Activated naive CD8-positive, alpha-beta T cell (primary cell): Measurements from ENCODE around the gene ZSWIM8.
A peak's percentile ranks its signal among the peaks of the same experiment; 100 is the strongest.

ENCODE experiments used
- H3K27ac Mint-ChIP-seq: one replicate; pipeline ENCODE4 v1.8.0; 2021; ENCODE audit warnings: mixed read lengths
- H3K27me3 Mint-ChIP-seq: one replicate; pipeline ENCODE4 v1.8.0; 2021; ENCODE audit warnings: mixed read lengths
- H3K36me3 Mint-ChIP-seq: one replicate; pipeline ENCODE4 v1.8.0; 2021; ENCODE audit warnings: mixed read lengths
- H3K4me1 Mint-ChIP-seq: one replicate; pipeline ENCODE4 v1.8.0; 2021; ENCODE audit warnings: low read depth, mixed read lengths
- H3K4me3 Mint-ChIP-seq: one replicate; pipeline ENCODE4 v1.8.0; 2021; ENCODE audit warnings: mild to moderate bottlenecking, mixed read lengths
- H3K9me3 Mint-ChIP-seq: one replicate; pipeline ENCODE4 v1.8.0; 2021; ENCODE audit warnings: low read depth, mixed read lengths

Gene ZSWIM8

DNA sequence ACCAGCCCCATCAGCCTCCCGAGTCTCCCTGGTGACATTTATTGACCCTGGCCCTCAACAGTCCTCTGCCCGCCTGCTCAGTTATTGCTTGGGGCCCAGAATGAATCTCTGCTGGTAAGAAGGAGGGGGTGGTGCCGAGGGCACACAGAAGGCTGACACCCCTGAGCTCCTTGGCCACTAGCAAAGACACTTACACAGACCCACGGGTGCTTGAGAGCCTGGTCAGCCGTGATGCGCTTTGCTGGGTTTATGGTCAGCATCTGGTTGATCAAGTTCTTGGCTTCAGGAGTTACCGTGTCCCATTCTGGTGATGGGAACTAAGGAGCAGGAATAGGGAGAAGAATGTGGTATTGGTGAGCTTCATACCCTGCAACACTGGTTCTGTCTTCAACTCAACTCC lies 61.6 kb downstream of the ZSWIM8 start:
- Mint-ChIP-seq H3K9me3 (no peaks in the 10 kb centered on the region), H3K4me1 (peaks cover 9% of the 10 kb centered on the region), H3K36me3 (peaks cover 10% of the 10 kb centered on the region), H3K4me3 (no peak overlapping the region), H3K27me3 (no peaks in the 10 kb centered on the region), H3K27ac (no peak overlapping the region)

DNA sequence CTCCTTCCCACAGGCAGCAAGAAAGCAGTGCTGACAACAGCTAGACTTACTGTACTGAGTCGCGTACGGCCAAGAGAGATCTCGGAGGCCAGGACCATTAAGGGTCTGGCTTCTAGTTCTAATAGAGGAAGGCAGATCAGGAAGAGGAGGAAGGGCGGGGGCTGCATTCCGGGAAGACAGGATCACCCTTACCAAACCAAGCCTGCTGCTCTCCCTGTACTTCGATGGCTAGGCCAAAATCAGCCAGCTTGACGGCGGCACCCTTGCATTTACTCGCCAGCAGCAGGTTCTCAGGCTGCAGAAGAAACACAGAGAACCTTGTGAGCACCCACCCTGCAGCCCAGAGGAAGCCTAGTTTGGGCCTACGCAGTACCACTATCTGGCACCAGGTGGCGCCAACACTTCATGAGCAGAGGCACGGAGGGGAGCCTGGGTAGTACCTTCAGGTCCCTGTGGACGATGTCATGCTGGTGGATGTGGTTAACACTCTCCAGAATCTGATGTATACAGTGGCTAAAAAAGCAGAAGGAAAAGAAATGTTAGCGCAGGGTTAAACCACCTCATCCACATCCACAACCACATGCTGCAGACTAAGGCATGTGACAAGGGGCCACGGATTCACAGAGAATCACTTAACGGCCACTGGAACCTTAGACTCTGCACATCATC lies 63.5 kb downstream of the ZSWIM8 start:
- H3K36me3 Mint-ChIP-seq = peaks cover 6% of the 10 kb centered on the region
- no peak overlapping the region for H3K4me3 Mint-ChIP-seq
- H3K27ac Mint-ChIP-seq = peak overlapping the region; percentile 87

GRCh38 chr10:73850211-73850610 lies 64.8 kb downstream of the ZSWIM8 start:
- Mint-ChIP-seq H3K36me3 (peaks cover 6% of the 10 kb centered on the region), H3K27ac (no peak overlapping the region), H3K9me3 (no peaks in the 10 kb centered on the region), H3K27me3 (no peaks in the 10 kb centered on the region), H3K4me1 (peaks cover 14% of the 10 kb centered on the region), H3K4me3 (no peak overlapping the region)

More for the DNA sequence above, 63.5 kb downstream of the ZSWIM8 start:
- Mint-ChIP-seq H3K9me3 (no peaks in the 10 kb centered on the region), H3K4me1 (peaks cover 9% of the 10 kb centered on the region), H3K27me3 (no peaks in the 10 kb centered on the region)

DNA sequence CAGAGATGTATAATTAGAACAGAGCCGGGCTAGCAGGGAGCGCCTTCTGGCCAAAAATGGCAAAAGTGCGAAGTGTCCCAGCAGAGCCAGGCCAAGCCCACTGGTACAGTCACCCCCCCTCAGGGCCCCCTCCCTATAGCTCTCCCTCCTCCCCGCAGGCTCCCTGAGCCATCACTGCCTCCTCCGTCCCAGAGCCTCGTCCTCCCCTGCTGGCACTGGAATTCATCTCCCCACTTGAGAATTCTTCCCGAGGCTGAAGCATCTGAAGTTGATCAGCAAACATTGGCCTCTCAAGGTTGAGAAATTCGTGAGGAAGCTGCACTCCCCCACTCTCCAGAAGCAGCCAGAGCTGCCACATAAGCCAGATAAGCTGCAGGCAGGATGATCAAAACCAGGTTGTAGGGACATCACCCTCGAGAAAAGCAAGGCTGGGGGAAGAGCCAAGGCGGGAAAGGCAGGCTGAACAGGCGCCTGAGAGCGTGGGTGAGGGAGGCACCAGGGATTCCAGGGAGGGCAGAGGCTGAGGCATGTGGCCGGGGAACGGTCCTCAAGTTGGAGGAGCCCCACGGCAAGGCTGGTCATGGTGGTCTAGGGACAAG lies 65.6 kb downstream of the ZSWIM8 start:
- no peaks in the 10 kb centered on the region for H3K9me3 Mint-ChIP-seq
- peaks cover 6% of the 10 kb centered on the region for H3K36me3 Mint-ChIP-seq
- H3K4me3 Mint-ChIP-seq = no peak overlapping the region
- H3K27ac Mint-ChIP-seq = peak overlapping the region; percentile 10
- H3K27me3 Mint-ChIP-seq = no peaks in the 10 kb centered on the region
- H3K4me1 Mint-ChIP-seq = peaks cover 17% of the 10 kb centered on the region
